ENCODE results near the gene MS4A4E.

DNA sequence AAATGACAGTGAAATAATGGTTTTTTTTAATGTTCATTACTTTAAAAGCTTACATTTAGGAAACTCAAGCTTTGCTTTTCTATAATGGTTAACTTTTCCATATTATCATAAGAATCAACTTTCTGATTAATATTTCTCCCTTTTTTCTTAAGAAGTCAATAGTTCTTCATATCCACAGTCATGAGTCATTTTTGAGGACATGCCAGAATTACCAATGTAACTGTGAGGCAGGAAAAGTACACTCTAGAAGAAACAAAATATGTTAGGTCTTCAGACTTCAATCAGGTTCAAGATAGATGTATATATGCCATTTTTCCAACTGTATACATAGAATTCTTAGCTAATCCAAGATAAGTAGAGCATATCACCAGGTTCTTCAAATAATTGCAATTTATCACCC lies 70.9 kb downstream of the MS4A4E start:
- TF ChIP-seq JUNB (IDR thresholded peaks at IDR 0.05; ENCODE audit: unreplicated experiment) (no peak), POLR2AphosphoS5 (IDR thresholded peaks at IDR 0.05; ENCODE audit: low read depth) (no peak), NANOG (IDR thresholded peaks at IDR 0.05; ENCODE audit: borderline replicate concordance) (no peak), EZH2 (IDR thresholded peaks at IDR 0.05; ENCODE audit: low read depth, unreplicated experiment) (no peak), EZH2phosphoT487 (IDR thresholded peaks at IDR 0.05; ENCODE audit: unreplicated experiment) (no peak), ZNF114 (CRISPR knock-in tag; IDR thresholded peaks at IDR 0.05) (no peak)
- TF ChIP-seq, protein P1, sequence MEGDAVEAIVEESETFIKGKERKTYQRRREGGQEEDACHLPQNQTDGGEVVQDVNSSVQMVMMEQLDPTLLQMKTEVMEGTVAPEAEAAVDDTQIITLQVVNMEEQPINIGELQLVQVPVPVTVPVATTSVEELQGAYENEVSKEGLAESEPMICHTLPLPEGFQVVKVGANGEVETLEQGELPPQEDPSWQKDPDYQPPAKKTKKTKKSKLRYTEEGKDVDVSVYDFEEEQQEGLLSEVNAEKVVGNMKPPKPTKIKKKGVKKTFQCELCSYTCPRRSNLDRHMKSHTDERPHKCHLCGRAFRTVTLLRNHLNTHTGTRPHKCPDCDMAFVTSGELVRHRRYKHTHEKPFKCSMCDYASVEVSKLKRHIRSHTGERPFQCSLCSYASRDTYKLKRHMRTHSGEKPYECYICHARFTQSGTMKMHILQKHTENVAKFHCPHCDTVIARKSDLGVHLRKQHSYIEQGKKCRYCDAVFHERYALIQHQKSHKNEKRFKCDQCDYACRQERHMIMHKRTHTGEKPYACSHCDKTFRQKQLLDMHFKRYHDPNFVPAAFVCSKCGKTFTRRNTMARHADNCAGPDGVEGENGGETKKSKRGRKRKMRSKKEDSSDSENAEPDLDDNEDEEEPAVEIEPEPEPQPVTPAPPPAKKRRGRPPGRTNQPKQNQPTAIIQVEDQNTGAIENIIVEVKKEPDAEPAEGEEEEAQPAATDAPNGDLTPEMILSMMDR (conservative IDR thresholded peaks at IDR 0.05; ENCODE audit: low read depth in 2 of 2), result no peak
- TF ChIP-seq, protein P2, sequence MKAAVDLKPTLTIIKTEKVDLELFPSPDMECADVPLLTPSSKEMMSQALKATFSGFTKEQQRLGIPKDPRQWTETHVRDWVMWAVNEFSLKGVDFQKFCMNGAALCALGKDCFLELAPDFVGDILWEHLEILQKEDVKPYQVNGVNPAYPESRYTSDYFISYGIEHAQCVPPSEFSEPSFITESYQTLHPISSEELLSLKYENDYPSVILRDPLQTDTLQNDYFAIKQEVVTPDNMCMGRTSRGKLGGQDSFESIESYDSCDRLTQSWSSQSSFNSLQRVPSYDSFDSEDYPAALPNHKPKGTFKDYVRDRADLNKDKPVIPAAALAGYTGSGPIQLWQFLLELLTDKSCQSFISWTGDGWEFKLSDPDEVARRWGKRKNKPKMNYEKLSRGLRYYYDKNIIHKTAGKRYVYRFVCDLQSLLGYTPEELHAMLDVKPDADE (IDR thresholded peaks at IDR 0.05), result no peak
- TF ChIP-seq, protein P3, sequence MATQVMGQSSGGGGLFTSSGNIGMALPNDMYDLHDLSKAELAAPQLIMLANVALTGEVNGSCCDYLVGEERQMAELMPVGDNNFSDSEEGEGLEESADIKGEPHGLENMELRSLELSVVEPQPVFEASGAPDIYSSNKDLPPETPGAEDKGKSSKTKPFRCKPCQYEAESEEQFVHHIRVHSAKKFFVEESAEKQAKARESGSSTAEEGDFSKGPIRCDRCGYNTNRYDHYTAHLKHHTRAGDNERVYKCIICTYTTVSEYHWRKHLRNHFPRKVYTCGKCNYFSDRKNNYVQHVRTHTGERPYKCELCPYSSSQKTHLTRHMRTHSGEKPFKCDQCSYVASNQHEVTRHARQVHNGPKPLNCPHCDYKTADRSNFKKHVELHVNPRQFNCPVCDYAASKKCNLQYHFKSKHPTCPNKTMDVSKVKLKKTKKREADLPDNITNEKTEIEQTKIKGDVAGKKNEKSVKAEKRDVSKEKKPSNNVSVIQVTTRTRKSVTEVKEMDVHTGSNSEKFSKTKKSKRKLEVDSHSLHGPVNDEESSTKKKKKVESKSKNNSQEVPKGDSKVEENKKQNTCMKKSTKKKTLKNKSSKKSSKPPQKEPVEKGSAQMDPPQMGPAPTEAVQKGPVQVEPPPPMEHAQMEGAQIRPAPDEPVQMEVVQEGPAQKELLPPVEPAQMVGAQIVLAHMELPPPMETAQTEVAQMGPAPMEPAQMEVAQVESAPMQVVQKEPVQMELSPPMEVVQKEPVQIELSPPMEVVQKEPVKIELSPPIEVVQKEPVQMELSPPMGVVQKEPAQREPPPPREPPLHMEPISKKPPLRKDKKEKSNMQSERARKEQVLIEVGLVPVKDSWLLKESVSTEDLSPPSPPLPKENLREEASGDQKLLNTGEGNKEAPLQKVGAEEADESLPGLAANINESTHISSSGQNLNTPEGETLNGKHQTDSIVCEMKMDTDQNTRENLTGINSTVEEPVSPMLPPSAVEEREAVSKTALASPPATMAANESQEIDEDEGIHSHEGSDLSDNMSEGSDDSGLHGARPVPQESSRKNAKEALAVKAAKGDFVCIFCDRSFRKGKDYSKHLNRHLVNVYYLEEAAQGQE (IDR thresholded peaks at IDR 0.05; ENCODE audit: unreplicated experiment), result no peak
